CD4-positive, alpha-beta T cell (primary cell): ENCODE data around the gene REM1. TPM values are rescaled to one million over a fixed set of nuclear protein-coding genes. Genes with fewer than 3 reads are reported as not detected.
A peak's percentile ranks its signal among the peaks of the same experiment; 100 is the strongest.
"Not testable (repeated sequence)": the region's sequence is repeated elsewhere in the genome, so short reads cannot be mapped to it uniquely, and the experiment has no call there.

Experiments
- ATAC-seq: fragments of 200-7000 bp; cut with Tn5 transposase; one replicate; pipeline ENCODE4 v1.10.0; 2022; ENCODE audit warnings: mild to moderate bottlenecking; ENCODE audit not compliant: poor library complexity
- CTCF ChIA-PET: fragments of 350-600 bp; sonication (Branson Sonifier 250); formaldehyde crosslinking; loops from one replicate; lab custom pipeline; 2021; ENCODE audit warnings: antibody characterized with exemption, inconsistent platforms; lab: Charles Lee
- POLR2A ChIA-PET: fragments of 350-600 bp; sonication (Branson Sonifier 250); formaldehyde crosslinking; loops from one replicate; lab custom pipeline; 2021; ENCODE audit warnings: antibody characterized with exemption, inconsistent platforms; lab: Charles Lee
- DNase-seq, 14 experiments: peaks; one replicate each; pipeline ENCODE4 v3.0.0-alpha.2; 2013 to 2020; ENCODE audit warnings: mixed read lengths in 2 of 14
- H3K27ac ChIP-seq, 2 donors: one replicate each; pipeline versions ENCODE4 v1.5.1 to v1.7.0; 2013; ENCODE audit warnings: low read length in 2 of 2, low read depth in 1 of 2, mild to moderate bottlenecking in 1 of 2
- H3K27me3 ChIP-seq, 2 experiments: 1 replicate in 1 of 2; 2 replicates in 1 of 2; pipeline versions ENCODE4 v1.6.1 to v1.7.0; 2013; ENCODE audit warnings: low read length in 2 of 2, control low read depth in 1 of 2, mild to moderate bottlenecking in 1 of 2, moderate library complexity in 1 of 2; ENCODE audit not compliant: insufficient read depth in 2 of 2, control insufficient read depth in 1 of 2
- H3K36me3 ChIP-seq: one replicate; pipeline ENCODE4 v1.6.1; 2013; ENCODE audit warnings: low read length, control low read depth; ENCODE audit not compliant: insufficient read depth
- H3K4me1 ChIP-seq: one replicate; pipeline ENCODE4 v1.6.1; 2013; ENCODE audit warnings: low read length, control low read depth; ENCODE audit not compliant: insufficient read depth
- H3K4me3 ChIP-seq: one replicate; pipeline ENCODE4 v1.5.1; 2013; ENCODE audit warnings: mild to moderate bottlenecking, low read length, moderate library complexity
- H3K9me3 ChIP-seq, 2 experiments: 1 replicate in 1 of 2; 2 replicates in 1 of 2; pipeline versions ENCODE4 v1.6.1 to v1.7.0; 2013; ENCODE audit warnings: low read length in 2 of 2, mild to moderate bottlenecking in 2 of 2, control low read depth in 1 of 2, moderate library complexity in 1 of 2; ENCODE audit not compliant: control insufficient read depth in 1 of 2, insufficient read depth in 1 of 2
- H3K27ac Mint-ChIP-seq: one replicate; pipeline ENCODE4 v1.8.0; 2020; ENCODE audit warnings: mixed read lengths
- H3K27me3 Mint-ChIP-seq: one replicate; pipeline ENCODE4 v1.8.0; 2021; ENCODE audit warnings: mixed read lengths
- H3K36me3 Mint-ChIP-seq: one replicate; pipeline ENCODE4 v1.8.0; 2021; ENCODE audit warnings: low read depth, mixed read lengths
- H3K4me1 Mint-ChIP-seq: one replicate; pipeline ENCODE4 v1.8.0; 2021; ENCODE audit warnings: low read depth, mixed read lengths
- H3K4me3 Mint-ChIP-seq: one replicate; pipeline ENCODE4 v1.8.0; 2020; ENCODE audit warnings: mild to moderate bottlenecking, mixed read lengths
- H3K9me3 Mint-ChIP-seq: one replicate; pipeline ENCODE4 v1.8.0; 2020; ENCODE audit warnings: mixed read lengths
- CTCF ChIP-seq: fragments of 200-600 bp; IDR thresholded peaks from one replicate; pipeline ENCODE4 v1.8.0; 2022; ENCODE audit warnings: antibody characterized with exemption, mild to moderate bottlenecking
- intact Hi-C, 2 experiments: fragments of 100-400 bp; cut with DNase I in 1 of 2; cut with micrococcal nuclease in 1 of 2; formaldehyde crosslinking; loops; one replicate each; pipeline versions ENCODE4 v1.15.1 to v1.9.0; 2023 to 2025; cut with DNase I, micrococcal nuclease
- total RNA-seq, 174 experiments: library from RNA in 2 of 174; stranded (reverse) in 2 of 174; gene quantifications; one replicate each; pipeline ENCODE4 v1.2.3 and lab custom pipeline; 2021 to 2026

Gene REM1
- total RNA-seq, 2 experiments from 2014 or later, result not detected

- peaks cover 59% of the 10 kb centered on the region for H3K4me1 ChIP-seq
- intact Hi-C loops, result no loop called here
Measured at GRCh38 chr20:31516166-31516565, 41.1 kb downstream of the REM1 start.

GRCh38 chr20:31516651-31517050 is 41.6 kb downstream of the REM1 start:
- no peaks in the 10 kb centered on the region for H3K9me3 Mint-ChIP-seq
- no peak for ATAC-seq

More at GRCh38 chr20:31516166-31516565, 41.1 kb downstream of the REM1 start:
- Mint-ChIP-seq H3K27me3 (no peaks in the 10 kb centered on the region), H3K36me3 (peaks cover 22% of the 10 kb centered on the region), H3K4me1 (peaks cover 25% of the 10 kb centered on the region), H3K4me3 (no peak overlapping the region), H3K27ac (no peak overlapping the region), H3K9me3 (no peaks in the 10 kb centered on the region)
- peak overlapping the region in 1 of 2 donors; percentile 13 for H3K27ac ChIP-seq
- H3K36me3 ChIP-seq, result peaks cover 7% of the 10 kb centered on the region
- H3K27me3 ChIP-seq, result no peaks in the 10 kb centered on the region
- POLR2A ChIA-PET, result interaction anchor here (0.9 kb wide), 1 partner anchor 10 kb away, joined by 3 read pairs; no protein-coding TSS in a partner anchor
- no peaks in the 10 kb centered on the region for H3K9me3 ChIP-seq
- DNase-seq (no peak), ATAC-seq (no peak)
- no peak for TF ChIP-seq CTCF
- CTCF ChIA-PET, result interaction anchor here (0.9 to 4.8 kb wide), 2 partner anchors 13 to 97 kb away, joined by 3 to 30 read pairs; no protein-coding TSS in a partner anchor
- peak overlapping the region; percentile 99 for H3K4me3 ChIP-seq

GRCh38 chr20:31517373-31517772 is 42.3 kb downstream of the REM1 start:
- DNase-seq (peak in 1 of 14 experiments; percentile 31), ATAC-seq (no peak)
- no peak overlapping the region for H3K27ac Mint-ChIP-seq
- H3K9me3 ChIP-seq, result no peaks in the 10 kb centered on the region
- peaks cover 7% of the 10 kb centered on the region for H3K36me3 ChIP-seq
- no peak overlapping the region for H3K4me3 ChIP-seq
- H3K27me3 Mint-ChIP-seq, result no peaks in the 10 kb centered on the region
- H3K27ac ChIP-seq, result no peak overlapping the region
- no peaks in the 10 kb centered on the region for H3K27me3 ChIP-seq
- H3K4me1 ChIP-seq, result peaks cover 64% of the 10 kb centered on the region
- H3K36me3 Mint-ChIP-seq, result peaks cover 27% of the 10 kb centered on the region
- no peak for TF ChIP-seq CTCF
- H3K4me3 Mint-ChIP-seq, result no peak overlapping the region
- ChIA-PET POLR2A (no interaction called here), CTCF (no interaction called here)
- H3K9me3 Mint-ChIP-seq, result no peaks in the 10 kb centered on the region
- peaks cover 27% of the 10 kb centered on the region for H3K4me1 Mint-ChIP-seq
- intact Hi-C loops, result no loop called here

More at GRCh38 chr20:31516651-31517050, 41.6 kb downstream of the REM1 start:
- DNase-seq, result peak in 2 of 14 experiments; percentile 29 to 33
- Histone ChIP-seq H3K27ac (peak overlapping the region in 1 of 2 donors; percentile 3), H3K4me1 (peaks cover 59% of the 10 kb centered on the region), H3K36me3 (peaks cover 7% of the 10 kb centered on the region), H3K9me3 (no peaks in the 10 kb centered on the region), H3K27me3 (no peaks in the 10 kb centered on the region), H3K4me3 (peak overlapping the region; percentile 99)
- intact Hi-C loops, result no loop called here
- Mint-ChIP-seq H3K27me3 (no peaks in the 10 kb centered on the region), H3K4me1 (peaks cover 27% of the 10 kb centered on the region), H3K4me3 (no peak overlapping the region), H3K36me3 (peaks cover 23% of the 10 kb centered on the region), H3K27ac (no peak overlapping the region)
- POLR2A ChIA-PET, result interaction anchor here (0.9 kb wide), 1 partner anchor 10 kb away, joined by 3 read pairs; no protein-coding TSS in a partner anchor
- CTCF ChIA-PET, result no interaction called here
- TF ChIP-seq CTCF, result no peak

- ATAC-seq, H3K9me3 Mint-ChIP-seq, H3K27ac Mint-ChIP-seq, H3K4me3 Mint-ChIP-seq, POLR2A ChIA-PET, H3K27me3 Mint-ChIP-seq, intact Hi-C loops, H3K4me3 ChIP-seq, H3K27me3 ChIP-seq, H3K9me3 ChIP-seq, H3K27ac ChIP-seq: not testable (repeated sequence)
- H3K36me3 Mint-ChIP-seq, result peaks cover 48% of the 10 kb centered on the region
- DNase-seq, result peak in 2 of 14 experiments; percentile 30 to 55
- H3K4me1 Mint-ChIP-seq, result peaks cover 39% of the 10 kb centered on the region
- CTCF ChIA-PET, result interaction anchor here (1.4 kb wide), 1 partner anchor 92 kb away, joined by 5 read pairs; no protein-coding TSS in a partner anchor
- peaks cover 55% of the 10 kb centered on the region for H3K4me1 ChIP-seq
- H3K36me3 ChIP-seq, result peaks cover 23% of the 10 kb centered on the region
Measured at GRCh38 chr20:31521267-31521666, 46.2 kb downstream of the REM1 start.
